ENCODE data around the gene HIGD2A. TPM values are rescaled to one million over a fixed set of nuclear protein-coding genes. Genes with fewer than 3 reads are reported as not detected.
A peak's percentile ranks its signal among the peaks of the same experiment; 100 is the strongest.

The HIGD2A gene
- total and polyA plus RNA-seq, 2 of the 13 experiments (the other 11 are each of a cell fraction or from before 2014, with no cell fraction given) = 89.2 to 146 TPM

DNA sequence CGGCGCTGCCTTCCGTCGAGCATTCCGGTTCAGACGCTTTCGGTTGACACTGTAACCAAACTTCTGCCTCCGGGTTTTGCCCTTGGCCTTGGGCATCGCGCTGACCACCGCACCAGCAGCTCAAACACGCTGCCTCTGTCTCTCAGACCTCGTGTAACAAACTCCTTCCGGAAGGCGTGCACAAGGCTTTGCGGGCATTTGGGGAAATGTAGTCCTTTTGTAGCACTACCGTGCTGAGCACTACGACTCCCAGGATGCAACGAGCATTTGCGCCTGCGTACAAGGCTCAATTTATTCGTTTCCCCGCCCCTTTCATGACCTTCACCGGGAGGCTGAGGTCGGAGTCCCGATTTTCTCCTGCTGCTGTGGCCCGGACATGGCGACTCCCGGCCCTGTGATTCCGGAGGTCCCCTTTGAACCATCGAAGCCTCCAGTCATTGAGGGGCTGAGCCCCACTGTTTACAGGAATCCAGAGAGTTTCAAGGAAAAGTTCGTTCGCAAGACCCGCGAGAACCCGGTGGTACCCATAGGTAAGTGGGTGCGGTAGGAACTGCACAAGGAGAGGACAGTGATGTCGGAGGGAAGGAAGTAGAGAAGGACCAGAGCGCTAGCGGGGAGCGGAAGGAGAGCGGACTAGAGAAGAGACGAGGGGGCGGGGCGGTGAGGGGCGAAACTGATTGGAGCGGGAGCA lies at the start of gene HIGD2A, which contains the start of gene NOP16 (continued):
- TF ChIP-seq, protein P1, sequence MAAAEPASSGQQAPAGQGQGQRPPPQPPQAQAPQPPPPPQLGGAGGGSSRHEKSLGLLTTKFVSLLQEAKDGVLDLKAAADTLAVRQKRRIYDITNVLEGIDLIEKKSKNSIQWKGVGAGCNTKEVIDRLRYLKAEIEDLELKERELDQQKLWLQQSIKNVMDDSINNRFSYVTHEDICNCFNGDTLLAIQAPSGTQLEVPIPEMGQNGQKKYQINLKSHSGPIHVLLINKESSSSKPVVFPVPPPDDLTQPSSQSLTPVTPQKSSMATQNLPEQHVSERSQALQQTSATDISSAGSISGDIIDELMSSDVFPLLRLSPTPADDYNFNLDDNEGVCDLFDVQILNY (CRISPR knock-in tag; conservative IDR thresholded peaks at IDR 0.05) = 0 out of 2 replicates have a peak, but pooled peaks have one; percentile 40
- TF ChIP-seq MAFK (conservative IDR thresholded peaks at IDR 0.05 in 1 of 2, IDR thresholded peaks at IDR 0.05 in 1 of 2; ENCODE audit: low read length in 2 of 2) (no peak), ZMYM3 (CRISPR knock-in tag; IDR thresholded peaks at IDR 0.05) (peak; percentile 49; the same call in 1 of the 2 replicates), ZSCAN29 (CRISPR knock-in tag; conservative IDR thresholded peaks at IDR 0.05) (peak; percentile 87), ZNF496 (CRISPR knock-in tag; IDR thresholded peaks at IDR 0.05; ENCODE audit: insufficient replicate concordance) (no peak), TOPORS (CRISPR knock-in tag; IDR thresholded peaks at IDR 0.05) (peak; percentile 95), PHF5A (CRISPR knock-in tag; IDR thresholded peaks at IDR 0.05; ENCODE audit: low read depth, unreplicated experiment) (peak; percentile 86), NFYC (CRISPR knock-in tag; IDR thresholded peaks at IDR 0.05) (peak; percentile 70), HNRNPL (IDR thresholded peaks at IDR 0.05; ENCODE audit: low read depth, low read length) (no peak), SATB2 (CRISPR knock-in tag; IDR thresholded peaks at IDR 0.05) (0 out of 2 replicates have a peak, but pooled peaks have one; percentile 59), CBFB (CRISPR knock-in tag; IDR thresholded peaks at IDR 0.05) (peak; percentile 42; the same call in 1 of the 2 replicates)
- TF ChIP-seq, protein P2, sequence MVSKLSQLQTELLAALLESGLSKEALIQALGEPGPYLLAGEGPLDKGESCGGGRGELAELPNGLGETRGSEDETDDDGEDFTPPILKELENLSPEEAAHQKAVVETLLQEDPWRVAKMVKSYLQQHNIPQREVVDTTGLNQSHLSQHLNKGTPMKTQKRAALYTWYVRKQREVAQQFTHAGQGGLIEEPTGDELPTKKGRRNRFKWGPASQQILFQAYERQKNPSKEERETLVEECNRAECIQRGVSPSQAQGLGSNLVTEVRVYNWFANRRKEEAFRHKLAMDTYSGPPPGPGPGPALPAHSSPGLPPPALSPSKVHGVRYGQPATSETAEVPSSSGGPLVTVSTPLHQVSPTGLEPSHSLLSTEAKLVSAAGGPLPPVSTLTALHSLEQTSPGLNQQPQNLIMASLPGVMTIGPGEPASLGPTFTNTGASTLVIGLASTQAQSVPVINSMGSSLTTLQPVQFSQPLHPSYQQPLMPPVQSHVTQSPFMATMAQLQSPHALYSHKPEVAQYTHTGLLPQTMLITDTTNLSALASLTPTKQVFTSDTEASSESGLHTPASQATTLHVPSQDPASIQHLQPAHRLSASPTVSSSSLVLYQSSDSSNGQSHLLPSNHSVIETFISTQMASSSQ (IDR thresholded peaks at IDR 0.05; ENCODE audit: low read depth) = no peak
- TF ChIP-seq, protein P2 (CRISPR knock-in tag; IDR thresholded peaks at IDR 0.05; ENCODE audit: borderline replicate concordance) = peak; percentile 82
- TF ChIP-seq, protein P3, sequence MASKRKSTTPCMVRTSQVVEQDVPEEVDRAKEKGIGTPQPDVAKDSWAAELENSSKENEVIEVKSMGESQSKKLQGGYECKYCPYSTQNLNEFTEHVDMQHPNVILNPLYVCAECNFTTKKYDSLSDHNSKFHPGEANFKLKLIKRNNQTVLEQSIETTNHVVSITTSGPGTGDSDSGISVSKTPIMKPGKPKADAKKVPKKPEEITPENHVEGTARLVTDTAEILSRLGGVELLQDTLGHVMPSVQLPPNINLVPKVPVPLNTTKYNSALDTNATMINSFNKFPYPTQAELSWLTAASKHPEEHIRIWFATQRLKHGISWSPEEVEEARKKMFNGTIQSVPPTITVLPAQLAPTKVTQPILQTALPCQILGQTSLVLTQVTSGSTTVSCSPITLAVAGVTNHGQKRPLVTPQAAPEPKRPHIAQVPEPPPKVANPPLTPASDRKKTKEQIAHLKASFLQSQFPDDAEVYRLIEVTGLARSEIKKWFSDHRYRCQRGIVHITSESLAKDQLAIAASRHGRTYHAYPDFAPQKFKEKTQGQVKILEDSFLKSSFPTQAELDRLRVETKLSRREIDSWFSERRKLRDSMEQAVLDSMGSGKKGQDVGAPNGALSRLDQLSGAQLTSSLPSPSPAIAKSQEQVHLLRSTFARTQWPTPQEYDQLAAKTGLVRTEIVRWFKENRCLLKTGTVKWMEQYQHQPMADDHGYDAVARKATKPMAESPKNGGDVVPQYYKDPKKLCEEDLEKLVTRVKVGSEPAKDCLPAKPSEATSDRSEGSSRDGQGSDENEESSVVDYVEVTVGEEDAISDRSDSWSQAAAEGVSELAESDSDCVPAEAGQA (IDR thresholded peaks at IDR 0.05; ENCODE audit: low read depth) = peak; percentile 71; the same call in 1 of the 2 replicates
- TF ChIP-seq, protein P3 (CRISPR knock-in tag; IDR thresholded peaks at IDR 0.05; ENCODE audit: borderline replicate concordance) = peak; percentile 42; the same call in 1 of the 2 replicates

Measured in HepG2 (cell line).